ENCODE data around the gene RBM19.
"Not testable (repeated sequence)": the region's sequence is repeated elsewhere in the genome, so short reads cannot be mapped to it uniquely, and the experiment has no call there.

Gene RBM19

DNA sequence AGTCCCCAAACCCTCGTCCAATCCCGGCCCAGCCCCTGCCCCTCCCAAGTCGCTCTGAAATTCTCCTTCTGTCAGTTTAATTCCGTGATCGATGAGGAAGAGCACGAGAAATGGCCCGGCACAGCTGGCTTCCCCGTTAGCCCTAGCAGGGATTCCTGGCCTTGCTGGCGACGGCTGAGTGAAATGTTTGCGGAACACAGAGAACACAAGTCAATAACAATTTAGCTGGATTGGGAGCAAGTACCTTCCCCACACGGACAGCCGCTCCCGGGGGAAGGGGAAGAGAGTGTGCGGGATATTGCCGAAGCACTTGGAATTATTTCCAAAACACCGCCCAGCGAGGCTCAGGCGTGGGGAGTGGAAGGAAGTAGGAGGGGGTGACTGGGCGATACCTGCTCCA, 134.6 kb downstream of the RBM19 start:
- no peak for DNase-seq (ENCODE audit: low read depth)

DNA sequence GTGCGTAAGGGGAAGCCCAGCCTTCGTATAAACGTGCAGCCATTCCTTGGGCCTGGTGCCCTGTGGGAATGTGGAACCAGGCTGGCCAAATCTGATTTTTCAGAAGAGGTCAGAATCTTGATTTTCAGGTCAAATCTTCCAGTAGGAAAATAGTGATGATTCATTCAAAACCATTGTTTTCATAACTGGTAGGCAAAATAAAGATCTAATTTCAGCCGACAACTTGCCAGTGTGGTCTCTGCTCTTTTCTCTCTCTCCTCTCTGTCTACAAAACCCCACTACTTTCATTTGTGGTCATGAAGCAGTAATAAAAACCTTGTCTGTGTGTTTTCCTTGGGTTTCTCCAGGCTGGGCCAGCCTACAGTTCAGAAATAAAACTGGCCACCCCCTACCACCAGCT, 135.1 kb downstream of the RBM19 start:
- peak; percentile 24 for DNase-seq (ENCODE audit: low read depth)

DNA sequence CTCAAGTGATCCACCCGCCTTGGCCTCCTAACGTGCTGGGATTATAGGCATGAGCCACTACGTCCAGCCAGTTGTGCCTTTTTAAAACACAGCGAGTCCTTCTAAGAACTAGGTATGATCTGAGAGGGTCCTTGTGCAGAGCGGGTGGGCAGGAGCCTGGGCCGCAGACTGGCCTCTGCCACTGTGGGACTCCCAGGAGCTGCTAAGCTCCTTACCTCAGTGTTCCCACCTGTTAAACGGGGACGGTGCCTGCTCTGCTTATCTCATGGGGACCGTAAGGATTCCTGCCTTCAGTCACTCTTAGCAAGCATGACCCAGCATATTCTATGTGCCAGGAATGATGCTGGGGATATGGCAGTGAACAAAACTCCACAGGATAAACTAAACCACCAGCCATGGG, 136.9 kb downstream of the RBM19 start:
- no peak for DNase-seq (ENCODE audit: low read depth)

DNA sequence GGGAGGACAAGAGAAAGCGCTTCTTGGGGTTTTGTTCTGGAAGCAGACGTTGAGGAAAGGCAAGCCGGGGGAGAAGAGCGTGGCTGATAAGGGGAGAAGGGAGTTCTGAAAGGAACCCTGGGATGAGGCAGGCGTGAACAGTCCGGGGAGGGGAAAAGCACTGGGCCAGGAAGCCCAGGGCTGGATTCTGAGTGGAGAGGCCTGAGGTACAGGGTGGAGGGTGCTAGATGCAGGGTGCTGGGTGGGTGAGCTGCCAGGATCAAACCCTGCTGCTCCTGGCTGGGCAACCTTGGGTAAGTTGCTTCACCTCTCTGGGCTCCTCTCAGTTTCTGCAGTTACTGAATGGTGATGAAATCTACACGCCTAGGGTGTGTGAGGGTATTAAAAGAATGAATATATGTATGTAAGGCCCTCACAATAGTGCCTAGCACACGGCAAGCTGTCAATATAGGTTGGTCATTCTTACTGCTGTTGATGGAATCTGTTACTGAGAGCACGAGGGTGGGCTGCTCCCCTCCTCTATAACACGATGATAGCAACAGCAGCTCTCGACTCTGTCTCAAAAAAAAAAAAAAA, 138.5 kb downstream of the RBM19 start:
- DNase-seq (ENCODE audit: low read depth): no peak

DNA sequence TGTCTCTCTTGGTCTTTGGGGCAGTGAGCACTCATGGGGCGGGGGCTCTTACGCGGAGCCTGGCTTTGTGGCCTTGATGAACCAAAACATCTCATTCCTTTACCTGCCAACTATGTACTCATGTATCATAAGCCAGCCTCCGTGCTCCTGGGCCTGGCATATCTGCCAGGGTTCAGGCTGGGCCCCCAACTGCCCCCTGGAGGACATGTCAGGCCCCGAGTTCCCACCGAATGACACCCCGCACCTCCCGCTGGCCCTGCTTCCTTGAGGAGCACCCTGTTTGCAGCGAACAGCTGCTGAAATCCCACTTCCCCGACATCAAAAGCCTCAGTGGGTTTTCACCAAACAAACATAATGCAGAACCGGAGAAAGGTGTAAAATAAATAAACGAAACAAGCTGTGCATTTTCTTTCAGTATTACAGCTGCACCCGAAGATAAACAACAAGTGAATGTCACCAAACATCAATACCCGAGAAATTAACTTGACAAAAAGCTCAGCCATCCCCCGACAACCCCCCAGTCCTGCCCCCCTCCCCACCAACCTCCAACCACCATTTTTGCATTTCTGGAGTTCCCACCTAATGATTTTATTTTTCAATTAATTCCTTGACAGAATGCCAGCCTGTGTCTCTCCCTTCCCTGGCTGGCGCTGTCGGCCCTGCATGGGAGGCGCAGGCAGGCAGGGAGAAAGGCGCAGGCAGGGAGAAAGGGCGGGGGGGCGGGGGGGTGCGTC, 139.2 kb downstream of the RBM19 start:
- no peak for DNase-seq (ENCODE audit: low read depth)

DNA sequence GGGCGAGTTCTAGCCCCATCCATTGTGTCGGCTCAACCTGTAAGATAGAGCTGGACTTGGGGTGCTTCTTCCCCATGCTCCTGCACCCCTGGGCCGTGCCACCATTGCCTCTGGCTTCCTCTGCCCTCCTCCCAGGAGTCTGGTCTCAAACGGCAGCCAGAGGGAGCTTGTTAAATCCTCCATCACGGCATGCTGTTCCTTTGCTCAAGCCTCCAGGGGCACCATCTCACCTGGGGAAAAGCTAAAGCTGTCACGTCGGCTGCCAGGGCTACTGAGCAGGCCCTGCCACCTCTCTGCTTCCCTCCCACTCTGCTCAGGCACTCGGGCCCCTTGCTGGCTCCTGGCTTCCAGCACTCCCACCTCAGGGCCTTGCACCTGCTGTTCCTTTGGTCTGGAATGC, 140.4 kb downstream of the RBM19 start:
- no peak for DNase-seq (ENCODE audit: low read depth)

DNA sequence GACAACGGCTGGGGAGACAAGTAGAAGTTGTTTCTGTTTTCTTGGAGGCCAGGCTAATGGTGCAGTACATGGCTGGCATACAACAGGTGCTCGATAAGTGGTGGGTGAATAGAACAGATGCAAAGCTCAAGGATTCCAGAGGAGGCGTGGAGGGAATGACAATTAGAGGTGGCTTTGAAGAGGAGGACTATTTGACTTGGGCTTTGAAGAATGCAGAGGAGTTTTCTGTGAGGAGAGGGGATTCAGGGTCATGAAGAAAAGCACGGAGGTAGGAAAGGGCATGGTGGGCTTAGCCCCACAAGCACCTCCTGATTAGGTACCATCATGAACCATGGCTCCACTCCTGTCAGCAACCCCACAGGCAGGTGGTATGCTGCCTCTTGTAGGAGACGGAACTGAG, 142.3 kb downstream of the RBM19 start:
- no peak for DNase-seq (ENCODE audit: low read depth)

DNA sequence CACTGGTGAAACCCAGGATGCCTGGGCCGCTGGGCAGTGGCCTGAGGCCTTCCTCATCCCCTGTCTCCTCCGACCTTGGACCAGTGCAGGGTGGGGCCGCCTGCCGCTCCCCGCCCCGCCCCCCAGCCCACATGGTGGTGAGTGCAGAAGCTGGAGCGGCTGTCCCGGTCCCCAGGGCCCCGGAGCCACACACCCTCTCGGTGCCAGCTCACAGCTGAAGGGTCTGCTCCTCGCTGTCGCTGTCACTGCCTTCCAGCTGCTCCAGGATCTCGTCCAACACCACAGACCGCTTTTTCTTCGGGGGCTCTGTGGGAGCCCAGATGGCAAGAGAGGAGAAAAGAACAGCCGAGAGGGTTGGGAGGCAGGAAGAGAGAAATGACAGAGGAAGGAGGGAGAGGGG, 143.1 kb downstream of the RBM19 start:
- DNase-seq (ENCODE audit: low read depth): no peak

DNA sequence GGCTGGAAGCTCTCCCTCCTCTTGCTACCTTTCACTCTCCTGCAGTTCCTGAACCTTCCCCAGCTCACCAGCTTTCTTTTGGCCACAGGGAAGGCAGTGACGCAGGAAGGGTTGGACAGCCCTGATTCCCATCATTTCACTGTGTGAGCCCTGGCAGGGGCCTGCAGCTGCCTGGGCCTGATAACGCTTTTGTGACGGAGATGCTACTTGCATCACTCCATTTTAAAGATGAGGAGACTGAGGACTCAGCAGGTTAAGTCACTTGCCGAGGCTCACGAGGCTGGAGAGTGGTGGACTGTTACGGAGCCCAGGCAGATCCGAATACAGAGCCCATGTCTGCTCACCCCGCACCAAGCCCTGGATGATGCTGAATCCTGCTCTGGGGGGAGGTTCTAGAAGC, 145.3 kb downstream of the RBM19 start:
- no peak for DNase-seq (ENCODE audit: low read depth)

DNA sequence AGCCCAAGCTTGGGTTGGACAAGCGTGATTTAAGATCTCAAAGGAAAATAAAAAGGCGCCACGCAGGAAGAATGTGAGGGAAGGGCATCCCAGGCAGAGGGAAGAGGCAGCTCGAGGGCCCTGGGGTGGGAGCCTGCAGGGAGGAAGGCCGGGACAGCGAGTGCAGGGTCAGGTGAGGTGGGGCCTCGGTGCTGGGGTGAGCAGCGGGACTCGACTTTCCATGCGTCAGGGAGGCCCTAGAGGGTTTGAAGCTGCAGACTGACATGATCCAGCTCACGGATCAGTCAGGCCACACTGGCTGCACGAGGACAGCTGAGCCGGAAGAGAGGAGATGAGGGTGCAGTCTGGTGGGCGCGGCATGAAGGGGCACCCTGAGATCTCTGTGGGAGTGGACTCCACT, 145.8 kb downstream of the RBM19 start:
- no peak for DNase-seq (ENCODE audit: low read depth)

DNA sequence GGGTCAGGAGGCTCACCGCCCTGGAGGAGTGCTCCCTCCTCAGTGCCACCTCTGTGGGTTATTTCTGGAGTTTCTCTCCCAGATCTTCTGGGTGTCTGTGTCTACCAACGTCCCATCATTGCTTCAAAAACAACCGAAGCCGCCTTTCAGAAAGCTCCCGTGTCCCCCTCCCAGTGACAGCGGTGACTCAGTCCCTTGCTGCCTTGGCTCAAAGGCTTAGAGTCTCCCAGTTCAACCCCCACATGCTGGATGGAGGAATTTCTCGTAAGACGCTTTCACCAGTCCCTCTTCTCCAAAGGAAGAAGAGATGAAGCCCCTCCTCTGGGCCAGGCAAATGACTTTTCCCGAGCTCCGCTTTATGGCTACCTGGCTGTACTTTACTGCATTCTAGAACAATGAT, 146.6 kb downstream of the RBM19 start:
- no peak for DNase-seq (ENCODE audit: low read depth)

DNA sequence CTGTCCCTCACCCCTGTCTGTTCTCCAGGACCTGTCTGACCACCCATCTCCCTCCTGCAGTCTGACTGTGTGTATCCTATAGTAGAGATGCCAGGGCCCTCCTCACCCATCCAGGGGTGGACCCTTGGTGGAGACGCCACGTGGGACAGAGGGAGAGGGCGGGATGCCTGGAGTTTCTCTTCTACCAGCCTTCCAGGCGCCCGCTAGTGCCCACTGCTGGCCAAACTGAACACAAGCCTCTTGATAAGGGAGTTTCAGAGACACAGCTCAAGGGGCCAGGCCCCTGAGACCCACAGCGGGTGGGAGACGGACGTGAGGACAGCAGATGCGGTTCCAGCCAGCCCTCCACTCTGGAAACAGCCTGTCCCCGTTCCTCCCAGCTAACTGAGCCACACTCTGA, 147.3 kb downstream of the RBM19 start:
- DNase-seq (ENCODE audit: low read depth): no peak

DNA sequence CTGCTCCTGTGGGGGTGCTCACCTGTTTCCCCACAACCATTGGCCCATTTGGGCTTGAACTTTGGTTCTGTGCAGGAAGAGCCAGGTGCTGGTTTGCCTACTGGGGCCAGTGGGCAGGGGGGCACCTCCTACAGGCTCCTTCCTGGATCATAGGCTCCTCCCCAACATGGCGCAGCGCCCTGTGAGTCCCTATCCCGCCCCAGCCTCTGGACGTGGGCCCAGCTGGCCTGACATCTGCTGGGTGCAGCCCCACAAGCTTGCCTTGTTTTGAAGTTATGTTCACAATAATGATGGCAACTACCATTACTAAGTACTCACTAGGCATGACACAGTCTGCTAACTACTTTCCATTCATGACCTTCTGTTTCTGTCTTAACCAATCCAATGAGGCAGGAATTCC, 147.8 kb downstream of the RBM19 start:
- DNase-seq (ENCODE audit: low read depth): no peak

DNA sequence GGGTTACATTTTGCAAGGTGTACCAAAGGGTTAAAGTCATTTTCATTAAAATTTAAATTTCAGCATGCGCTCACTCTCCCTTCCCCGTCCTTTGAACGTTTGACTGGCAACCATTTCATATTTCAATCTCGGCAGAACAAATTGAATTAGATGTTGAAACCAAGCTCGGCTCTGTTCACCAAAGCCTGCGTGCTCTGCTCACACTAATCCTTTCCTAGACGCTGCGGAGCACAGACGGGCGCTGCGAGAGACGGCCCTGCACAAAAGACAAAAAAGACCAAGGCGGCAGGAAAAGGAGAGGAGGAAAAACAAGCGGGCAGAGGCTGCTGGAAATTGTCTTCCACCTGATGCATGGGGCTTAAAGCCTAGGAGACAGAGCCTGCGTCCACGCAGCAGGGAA, 149.3 kb downstream of the RBM19 start:
- DNase-seq (ENCODE audit: low read depth): no peak

DNA sequence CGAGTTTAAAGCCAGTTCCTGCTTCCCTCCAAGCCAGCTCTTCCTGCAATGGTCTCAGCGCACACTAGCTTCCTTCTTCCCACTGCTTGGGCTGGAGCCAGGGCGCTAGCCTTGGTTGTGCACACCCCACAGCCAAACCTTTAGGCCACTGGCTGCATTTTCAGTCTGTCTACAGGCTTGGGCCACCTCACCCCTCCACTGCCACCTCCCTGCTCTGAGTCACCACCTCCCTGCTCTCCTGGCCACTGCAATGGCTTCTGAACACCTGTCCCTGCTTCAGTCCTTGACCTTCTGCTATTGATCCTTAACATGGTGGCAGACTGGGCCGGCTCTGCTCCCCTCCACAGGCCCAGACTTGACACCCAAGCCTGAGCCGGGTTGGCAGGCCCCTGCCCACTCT, 151.1 kb downstream of the RBM19 start:
- DNase-seq (ENCODE audit: low read depth): no peak

DNA sequence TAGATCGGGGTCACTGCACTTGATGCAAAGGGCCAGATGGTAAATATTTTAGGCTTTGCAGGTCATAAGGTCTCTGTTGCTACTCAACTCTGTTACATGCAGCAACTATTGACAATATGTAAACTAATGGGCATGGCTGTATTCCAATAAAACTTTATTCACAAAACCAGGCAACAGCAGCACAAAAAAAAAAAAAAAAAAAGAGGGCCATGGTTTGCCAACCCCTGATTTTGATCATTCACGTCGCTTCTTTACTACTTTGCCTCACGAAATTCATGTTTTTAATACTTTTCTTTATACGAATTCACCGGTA, 152.9 kb downstream of the RBM19 start:
- DNase-seq (ENCODE audit: low read depth): no peak

DNA sequence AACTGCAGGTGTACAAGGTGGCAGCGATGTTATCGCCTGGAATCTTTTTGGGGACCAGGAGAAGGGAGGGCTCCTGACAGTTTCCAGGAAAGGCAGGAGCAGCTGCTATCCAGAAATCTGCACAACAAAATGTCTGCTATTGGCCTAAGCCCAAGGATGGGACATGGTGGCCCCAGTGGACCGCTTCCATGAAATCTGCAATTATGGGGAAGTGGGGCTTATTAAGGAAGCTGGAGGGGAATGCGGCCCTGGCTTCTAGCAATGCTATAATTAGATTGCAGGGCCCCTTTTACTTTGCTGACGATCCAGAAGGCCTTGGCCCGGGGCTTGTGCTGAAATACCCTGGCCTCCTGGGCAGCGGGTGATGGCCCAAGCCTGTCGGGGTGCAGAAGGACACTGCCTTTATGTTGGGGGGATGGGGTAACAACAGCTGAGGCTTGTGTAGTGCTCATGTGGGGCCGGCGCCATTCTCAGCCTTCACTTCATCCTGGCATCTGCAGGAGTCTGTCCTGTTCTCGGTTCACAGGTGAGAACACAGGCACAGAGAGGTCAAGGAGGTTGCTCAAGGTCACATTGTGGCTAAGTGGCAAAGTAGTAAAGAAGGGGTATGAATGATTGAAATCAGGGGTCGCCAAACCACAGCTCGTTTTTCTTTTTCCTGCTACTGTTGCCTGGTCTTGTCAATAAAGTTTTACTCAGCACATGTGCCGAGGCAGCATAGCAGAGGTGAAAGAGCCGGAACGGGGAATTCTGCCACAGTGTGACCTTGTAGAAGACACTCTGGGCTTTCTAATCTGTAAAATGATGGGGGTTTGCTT, 153.5 kb downstream of the RBM19 start:
- DNase-seq (ENCODE audit: low read depth): no peak

DNA sequence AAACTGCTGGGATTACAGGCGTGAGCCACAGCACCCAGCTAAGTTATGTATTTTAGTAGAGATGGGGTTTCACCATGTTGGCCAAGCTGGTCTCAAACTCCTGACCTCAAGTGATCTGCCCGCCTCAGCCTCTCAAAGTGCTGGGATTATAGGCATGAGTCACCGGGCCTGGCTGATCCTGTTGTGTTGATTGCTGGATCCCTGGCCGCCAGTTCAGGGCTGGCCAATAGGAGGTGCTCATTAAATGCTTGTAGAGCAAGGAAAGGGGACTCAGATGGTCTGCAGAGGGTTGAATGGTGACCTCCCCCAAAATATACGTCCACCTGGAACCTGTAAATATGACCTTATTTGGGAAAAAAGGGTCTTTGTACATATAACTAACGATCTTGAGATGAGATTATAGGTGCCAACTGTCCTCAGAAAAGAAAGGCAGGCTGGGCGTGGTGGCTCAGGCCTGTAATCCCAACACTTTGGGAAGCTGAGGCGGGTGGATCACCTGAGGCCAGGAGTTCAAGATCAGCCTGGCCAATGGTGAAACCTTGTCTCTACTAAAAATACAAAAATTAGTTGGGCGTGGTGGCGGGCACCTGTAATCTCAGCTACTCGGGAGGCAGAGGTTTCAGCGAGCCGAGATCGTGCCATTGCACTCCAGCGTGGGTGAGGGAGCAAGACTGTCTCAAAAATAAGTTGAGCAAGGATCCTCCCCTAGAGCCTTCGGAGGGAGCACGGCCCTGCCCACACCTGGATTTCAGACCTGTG, 156.5 kb downstream of the RBM19 start:
- not testable (repeated sequence) for DNase-seq (ENCODE audit: low read depth)

DNA sequence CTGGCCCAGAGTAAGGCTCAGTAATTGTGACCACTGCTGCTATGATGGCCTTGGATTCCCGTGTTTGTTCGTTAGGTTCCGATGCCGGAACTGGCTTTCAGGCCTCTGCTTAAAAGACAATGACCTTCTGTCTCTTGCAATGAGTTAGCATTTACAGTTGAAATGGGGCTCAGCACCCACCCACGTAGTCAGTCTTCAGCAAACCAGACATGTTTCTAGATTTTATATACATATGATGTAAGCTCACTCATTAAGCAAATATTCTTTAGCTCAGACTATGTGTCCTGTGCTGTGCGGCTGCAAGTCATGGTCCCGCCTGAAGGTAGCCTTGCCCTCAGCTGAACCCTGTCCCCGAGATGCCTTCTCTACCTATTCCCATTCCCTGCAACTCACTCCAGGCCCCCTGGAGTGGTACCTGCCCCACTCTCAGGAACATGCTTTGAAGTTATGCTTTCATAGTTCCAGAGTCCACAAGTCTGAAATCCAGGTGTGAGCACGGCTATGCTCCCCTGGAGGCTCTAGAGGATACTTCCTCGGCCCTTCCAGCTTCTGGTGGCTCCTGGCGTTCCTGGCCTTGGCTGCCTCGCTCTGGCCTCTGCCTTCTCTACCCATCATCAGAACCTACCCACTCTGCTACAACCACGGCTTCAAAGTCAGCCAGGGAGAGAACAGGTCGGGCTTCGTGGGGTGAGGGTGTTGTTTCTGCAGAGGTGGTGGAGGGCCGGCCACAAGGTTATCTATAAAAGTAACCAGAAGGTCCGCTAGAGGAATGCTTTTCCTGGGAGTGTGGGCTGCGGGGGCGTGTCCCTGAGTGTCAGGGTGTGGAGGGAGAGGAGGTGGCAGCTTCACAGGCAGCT, 157.8 kb downstream of the RBM19 start:
- no peak for DNase-seq (ENCODE audit: low read depth)

DNA sequence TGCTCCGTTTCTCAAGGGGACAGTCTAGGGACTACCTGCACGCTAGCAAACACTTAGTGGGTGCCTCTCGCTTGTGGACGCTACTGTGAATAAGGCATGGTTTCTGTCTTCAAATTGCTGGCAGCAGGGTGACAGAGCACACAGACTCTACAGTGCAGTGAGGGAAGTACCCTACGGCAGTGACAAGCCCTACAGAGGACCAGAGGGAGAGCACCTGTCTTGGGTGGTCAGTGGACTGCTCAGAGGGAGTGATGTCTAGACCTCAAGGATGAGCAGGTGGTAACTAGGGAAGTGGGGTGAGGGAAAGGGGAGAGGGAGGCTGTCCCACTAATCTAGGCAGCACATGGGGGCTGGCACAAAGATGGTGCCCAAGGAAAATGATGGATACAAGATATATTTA, 160.5 kb downstream of the RBM19 start:
- no peak for DNase-seq (ENCODE audit: low read depth)

DNA sequence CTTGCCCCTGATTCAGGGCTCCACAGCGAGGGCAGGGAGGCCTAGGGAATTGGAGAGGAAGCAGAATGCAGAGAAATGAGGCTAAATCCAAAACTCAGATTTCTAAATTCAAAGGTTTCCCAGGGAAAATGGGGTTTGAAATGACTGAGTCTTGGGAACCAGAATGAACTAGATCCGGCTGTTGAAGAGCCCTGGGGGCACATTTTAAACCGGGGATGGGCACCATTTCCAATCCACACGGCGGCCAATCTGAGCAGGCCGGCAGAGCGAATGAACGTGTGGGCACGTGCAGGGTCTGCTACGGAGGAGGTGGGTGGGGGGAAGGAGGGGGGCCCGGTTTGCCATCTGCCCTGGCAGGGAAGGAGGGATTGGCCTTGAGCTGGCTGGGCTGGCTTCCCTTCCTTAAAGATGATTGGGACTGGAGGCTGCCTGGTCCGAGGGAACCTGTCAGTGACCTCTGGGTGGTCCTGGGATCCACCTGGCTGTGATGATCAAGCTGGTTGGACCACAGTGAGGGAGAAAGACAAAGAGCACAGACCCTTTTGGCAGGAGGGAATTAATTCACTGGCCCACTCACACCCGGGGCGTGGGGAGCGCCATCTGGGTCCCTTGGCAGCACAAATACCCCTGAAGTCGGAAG, 161.0 kb downstream of the RBM19 start:
- DNase-seq (ENCODE audit: low read depth): no peak

All from HS-27A (cell line).